MM.1S (cell line): ENCODE results near the gene DPM2.
A peak's percentile ranks its signal among the peaks of the same experiment; 100 is the strongest.

Experiments
- DNase-seq: peaks from one replicate; pipeline ENCODE4 v3.0.0-alpha.2; 2015
- H2AFZ ChIP-seq: fragments of 300-600 bp; sonication (generic); 2 replicates; pipeline ENCODE4 v1.6.0; 2016; ENCODE audit warnings: antibody characterized with exemption, low read length
- H3F3A ChIP-seq: fragments of 300-600 bp; sonication (generic); 2 replicates; pipeline ENCODE4 v1.6.1; 2016; ENCODE audit warnings: mild to moderate bottlenecking, antibody characterized with exemption, low read length, moderate library complexity, mixed read lengths; ENCODE audit not compliant: insufficient read depth
- H3K27ac ChIP-seq: fragments of 300-600 bp; sonication (generic); 2 replicates; pipeline ENCODE4 v1.5.1; 2016; ENCODE audit warnings: mild to moderate bottlenecking, low read length
- H3K27me3 ChIP-seq: fragments of 300-600 bp; sonication (generic); replicated peaks from 2 replicates; pipeline ENCODE4 v1.6.0; 2016; ENCODE audit warnings: low read length; ENCODE audit not compliant: insufficient read depth
- H3K36me3 ChIP-seq: fragments of 300-600 bp; sonication (generic); replicated peaks from 2 replicates; pipeline ENCODE4 v1.6.1; 2016; ENCODE audit warnings: mild to moderate bottlenecking, low read length, mixed read lengths; ENCODE audit not compliant: insufficient read depth
- H3K4me1 ChIP-seq: fragments of 300-600 bp; sonication (generic); 2 replicates; pipeline ENCODE4 v1.6.1; 2016; ENCODE audit warnings: low read length, mixed read lengths
- H3K4me2 ChIP-seq: fragments of 300-600 bp; sonication (generic); 2 replicates; pipeline ENCODE4 v1.6.0; 2016; ENCODE audit warnings: low read depth, low read length
- H3K4me3 ChIP-seq: fragments of 300-600 bp; sonication (generic); 2 replicates; pipeline ENCODE4 v1.5.1; 2016; ENCODE audit warnings: low read length, mixed read lengths
- H3K79me2 ChIP-seq: fragments of 300-600 bp; sonication (generic); 2 replicates; pipeline ENCODE4 v1.6.1; 2016; ENCODE audit warnings: mixed run types, low read length, mixed read lengths
- H3K9ac ChIP-seq: fragments of 300-600 bp; sonication (generic); 2 replicates; pipeline ENCODE4 v1.6.1; 2016; ENCODE audit warnings: low read length, mixed read lengths
- H3K9me2 ChIP-seq: fragments of 300-600 bp; sonication (generic); replicated peaks from 2 replicates; pipeline ENCODE4 v1.6.1; 2016; ENCODE audit warnings: mild to moderate bottlenecking, low read length, mixed read lengths; ENCODE audit not compliant: insufficient read depth
- H3K9me3 ChIP-seq: fragments of 300-600 bp; sonication (generic); replicated peaks from 2 replicates; pipeline ENCODE4 v1.6.1; 2016; ENCODE audit warnings: mild to moderate bottlenecking, low read length, mixed read lengths; ENCODE audit not compliant: insufficient read depth
- H4K20me1 ChIP-seq: fragments of 300-600 bp; sonication (generic); 2 replicates; pipeline ENCODE4 v1.6.1; 2016; ENCODE audit warnings: mild to moderate bottlenecking, low read length, moderate library complexity, mixed read lengths; ENCODE audit not compliant: insufficient read depth
- EZH2 ChIP-seq: fragments of 300-600 bp; sonication (generic); optimal IDR thresholded peaks from 2 replicates; pipeline ENCODE3; 2017; ENCODE audit warnings: low read depth, mild to moderate bottlenecking, antibody characterized with exemption, low read length, mixed read lengths
- EZH2phosphoT487 ChIP-seq: fragments of 300-600 bp; sonication (generic); IDR thresholded peaks from 2 replicates; pipeline ENCODE4 v1.6.1; 2018; ENCODE audit warnings: antibody characterized with exemption, low read length
- TF ChIP-seq, protein P1 (sequence below): fragments of 300-600 bp; sonication (generic); IDR thresholded peaks from 2 replicates; pipeline ENCODE4 v1.5.1; 2016; ENCODE audit warnings: antibody characterized with exemption, low read length, mixed read lengths

The DPM2 gene

GRCh38 chr9:127912882-127913281 is 24.8 kb downstream of the DPM2 start:
- Histone ChIP-seq H3K4me1 (peaks cover 40% of the 10 kb centered on the region), H3K27ac (peak overlapping the region; percentile 90; the same call in 1 of the 2 replicates), H3K9ac (no peak overlapping the region)

DNA sequence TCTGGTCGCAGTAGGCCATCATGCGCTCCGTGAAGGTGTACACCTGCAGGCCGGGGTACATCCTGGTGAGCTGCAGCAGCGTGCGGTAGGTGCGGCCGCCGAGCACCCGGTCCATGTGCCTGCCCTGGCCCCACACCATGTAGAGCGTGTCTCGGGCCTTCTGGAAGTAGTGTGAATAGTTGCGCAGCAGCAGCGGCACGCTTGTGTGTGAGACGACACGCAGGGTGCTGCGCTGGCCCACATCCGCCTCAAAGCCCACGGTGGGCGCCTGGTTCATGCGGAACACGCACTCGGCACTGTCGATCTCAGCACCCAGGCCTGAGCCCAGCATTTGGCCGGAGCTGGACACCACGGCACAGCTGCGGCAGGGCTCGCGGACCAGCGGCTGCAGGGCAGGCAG is 25.4 kb downstream of the DPM2 start:
- DNase-seq, result no peak
- Histone ChIP-seq H3F3A (peaks cover 26% of the 10 kb centered on the region), H3K4me2 (peak overlapping the region; percentile 43), H3K9me3 (no peaks in the 10 kb centered on the region), H3K4me1 (peaks cover 34% of the 10 kb centered on the region), H3K79me2 (peaks cover 71% of the 10 kb centered on the region), H3K4me3 (peak overlapping the region; percentile 19; the same call in 1 of the 2 replicates), H2AFZ (no peak overlapping the region), H3K36me3 (peaks cover 18% of the 10 kb centered on the region), H3K9me2 (no peaks in the 10 kb centered on the region), H4K20me1 (no peaks in the 10 kb centered on the region), H3K9ac (peak overlapping the region; percentile 65), H3K27ac (peak overlapping the region; percentile 90; the same call in 1 of the 2 replicates), H3K27me3 (no peaks in the 10 kb centered on the region)
- no peak for TF ChIP-seq EZH2
- TF ChIP-seq EZH2phosphoT487, result no peak
- TF ChIP-seq, protein P1, sequence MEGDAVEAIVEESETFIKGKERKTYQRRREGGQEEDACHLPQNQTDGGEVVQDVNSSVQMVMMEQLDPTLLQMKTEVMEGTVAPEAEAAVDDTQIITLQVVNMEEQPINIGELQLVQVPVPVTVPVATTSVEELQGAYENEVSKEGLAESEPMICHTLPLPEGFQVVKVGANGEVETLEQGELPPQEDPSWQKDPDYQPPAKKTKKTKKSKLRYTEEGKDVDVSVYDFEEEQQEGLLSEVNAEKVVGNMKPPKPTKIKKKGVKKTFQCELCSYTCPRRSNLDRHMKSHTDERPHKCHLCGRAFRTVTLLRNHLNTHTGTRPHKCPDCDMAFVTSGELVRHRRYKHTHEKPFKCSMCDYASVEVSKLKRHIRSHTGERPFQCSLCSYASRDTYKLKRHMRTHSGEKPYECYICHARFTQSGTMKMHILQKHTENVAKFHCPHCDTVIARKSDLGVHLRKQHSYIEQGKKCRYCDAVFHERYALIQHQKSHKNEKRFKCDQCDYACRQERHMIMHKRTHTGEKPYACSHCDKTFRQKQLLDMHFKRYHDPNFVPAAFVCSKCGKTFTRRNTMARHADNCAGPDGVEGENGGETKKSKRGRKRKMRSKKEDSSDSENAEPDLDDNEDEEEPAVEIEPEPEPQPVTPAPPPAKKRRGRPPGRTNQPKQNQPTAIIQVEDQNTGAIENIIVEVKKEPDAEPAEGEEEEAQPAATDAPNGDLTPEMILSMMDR, result no peak

More at GRCh38 chr9:127912882-127913281, 24.8 kb downstream of the DPM2 start:
- Histone ChIP-seq H2AFZ (no peak overlapping the region), H3K4me3 (no peak overlapping the region), H3K9me3 (no peaks in the 10 kb centered on the region), H3K9me2 (no peaks in the 10 kb centered on the region), H3F3A (peaks cover 30% of the 10 kb centered on the region), H4K20me1 (no peaks in the 10 kb centered on the region), H3K79me2 (peaks cover 71% of the 10 kb centered on the region), H3K4me2 (peak overlapping the region; percentile 43; the same call in 1 of the 2 replicates), H3K36me3 (peaks cover 18% of the 10 kb centered on the region), H3K27me3 (no peaks in the 10 kb centered on the region)
- TF ChIP-seq EZH2phosphoT487 (no peak), EZH2 (no peak)
- TF ChIP-seq, protein P1, result no peak
- DNase-seq, result no peak

GRCh38 chr9:127910613-127911205 is 26.9 kb downstream of the DPM2 start:
- TF ChIP-seq, protein P1, result peak; percentile 17
- TF ChIP-seq EZH2, result no peak
- Histone ChIP-seq H3K27me3 (no peaks in the 10 kb centered on the region), H2AFZ (no peak overlapping the region), H3K4me2 (peak overlapping the region; percentile 43; the same call in 1 of the 2 replicates), H3F3A (peaks cover 24% of the 10 kb centered on the region), H3K79me2 (peaks cover 61% of the 10 kb centered on the region), H3K4me1 (peaks cover 32% of the 10 kb centered on the region), H3K9ac (peak overlapping the region; percentile 65), H3K9me3 (no peaks in the 10 kb centered on the region), H3K4me3 (no peak overlapping the region), H4K20me1 (no peaks in the 10 kb centered on the region), H3K27ac (peak overlapping the region; percentile 90), H3K36me3 (peaks cover 18% of the 10 kb centered on the region), H3K9me2 (no peaks in the 10 kb centered on the region)
- DNase-seq, result no peak
